ENCODE results near the gene SULT1A1.

SULT1A1 gene

DNA sequence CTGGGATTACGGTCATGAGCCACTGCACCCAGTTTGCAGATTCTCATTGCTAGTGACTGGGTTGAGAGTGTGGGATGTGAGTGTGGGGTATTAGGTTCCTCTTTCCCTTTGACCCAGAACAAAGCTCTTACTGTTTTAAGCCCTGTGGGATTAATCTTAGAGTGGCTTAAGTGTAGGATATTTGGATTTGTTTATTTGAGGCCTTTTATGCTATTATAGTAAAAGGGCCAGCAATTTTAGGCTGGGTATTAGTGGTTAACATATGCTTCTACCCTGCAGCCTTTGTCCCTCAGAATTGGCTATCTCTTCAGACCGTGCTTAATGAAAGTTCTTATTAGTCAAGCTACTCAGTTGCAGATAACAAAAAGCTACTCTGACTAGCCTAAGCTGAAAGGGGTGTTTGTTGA is 52.9 kb downstream of the SULT1A1 start:
- DNase-seq (ENCODE audit: low spot score), result no peak

DNA sequence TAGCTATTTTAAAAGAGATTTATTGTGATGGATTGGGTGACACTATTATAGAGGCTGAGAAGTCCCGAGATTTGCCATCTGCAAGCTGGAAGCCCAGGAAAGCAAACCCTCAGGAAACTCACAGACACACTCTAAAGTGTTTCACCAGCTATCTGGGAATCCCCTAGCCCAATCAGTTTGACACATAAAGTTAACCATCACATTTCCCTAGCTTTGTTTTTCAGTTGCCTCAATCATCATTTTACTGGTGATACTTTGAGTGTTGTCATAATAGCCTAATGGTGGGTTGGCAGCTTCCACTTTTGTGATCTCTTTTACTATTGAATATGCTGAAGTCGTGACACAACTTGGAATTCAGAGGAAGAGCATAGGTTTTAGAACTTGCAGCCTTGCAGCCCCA is 54.3 kb downstream of the SULT1A1 start:
- DNase-seq (ENCODE audit: low spot score), result no peak
